Measurements from ENCODE around the gene DDX10.

DNA sequence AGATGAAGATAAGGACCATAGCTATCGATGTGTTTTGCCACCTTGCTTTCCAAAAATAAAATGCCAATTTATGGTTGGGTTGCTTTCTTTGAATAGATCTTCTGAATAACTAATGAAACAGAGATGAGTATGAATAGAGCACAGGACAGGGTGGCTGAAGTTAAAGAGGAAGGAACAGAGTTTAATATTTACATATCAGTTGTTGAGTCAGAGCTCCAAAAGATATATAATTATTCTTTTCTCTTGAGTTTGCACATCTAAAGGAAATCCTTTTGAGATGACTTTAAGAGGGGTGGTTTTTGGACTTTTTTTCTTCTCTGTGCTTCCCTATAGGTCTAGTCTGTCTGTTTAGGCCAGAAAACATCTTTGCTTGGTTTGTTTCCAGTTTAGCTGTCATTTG lies 115.2 kb downstream of the DDX10 start:
- TF ChIP-seq CTCF (IDR thresholded peaks at IDR 0.05) (no peak), POLR2A (IDR thresholded peaks at IDR 0.05) (no peak)
